ENCODE data around the gene FSTL4.

GRCh38 chr5:133431326-133431865 is 180.9 kb downstream of the FSTL4 start:
- TF ChIP-seq CTCF (IDR thresholded peaks at IDR 0.05) (no peak), POLR2AphosphoS5 (IDR thresholded peaks at IDR 0.05) (no peak), POLR2A (IDR thresholded peaks at IDR 0.05) (no peak)

Measured in transverse colon (tissue), 4 donors.